Right lobe of liver (tissue), 6 donors: ENCODE measurements around the gene VCL. TPM values are rescaled to one million over a fixed set of nuclear protein-coding genes. Genes with fewer than 3 reads are reported as not detected.

Source experiments
- ATAC-seq, 4 donors: fragments of 200-7000 bp; cut with Tn5 transposase; one replicate each; pipeline ENCODE4 v1.9.1; 2020; ENCODE audit warnings: mild to moderate bottlenecking in 4 of 4, moderate library complexity in 4 of 4
- DNase-seq, 3 donors: peaks; one replicate each; pipeline ENCODE4 v3.0.0-alpha.2; 2020
- H3K27ac ChIP-seq, 3 donors: fragments of 200-600 bp; one replicate each; pipeline ENCODE4 v1.8.0; 2022
- H3K27me3 ChIP-seq, 2 donors: fragments of 200-600 bp; one replicate each; pipeline ENCODE4 v1.8.0; 2022
- H3K36me3 ChIP-seq, 4 donors: fragments of 200-600 bp; sonication (generic) in 1 of 4; one replicate each; pipeline versions ENCODE4 v1.5.1 to v1.8.0; 2017 to 2022; ENCODE audit warnings: control low read depth in 1 of 4
- H3K4me1 ChIP-seq, 4 donors: fragments of 200-600 bp; sonication (generic) in 1 of 4; one replicate each; pipeline versions ENCODE4 v1.5.1 to v1.8.0; 2017 to 2022; ENCODE audit warnings: control low read depth in 1 of 4
- H3K4me3 ChIP-seq, 3 donors: fragments of 200-600 bp; one replicate each; pipeline ENCODE4 v1.8.0; 2022
- H3K9me3 ChIP-seq, 4 donors: fragments of 200-600 bp; sonication (generic) in 1 of 4; one replicate each; pipeline versions ENCODE4 v1.5.1 to v1.8.0; 2017 to 2022; ENCODE audit warnings: control low read depth in 1 of 4
- CTCF ChIP-seq, 4 donors: fragments of 200-600 bp in 3 of 4; fragments of 450-650 bp in 1 of 4; IDR thresholded peaks; one replicate each; pipeline versions ENCODE4 v1.5.1 to v1.8.0; 2016 to 2022; ENCODE audit warnings: antibody characterized with exemption in 4 of 4, mild to moderate bottlenecking in 2 of 4
- POLR2A ChIP-seq: fragments of 450-650 bp; IDR thresholded peaks from one replicate; pipeline ENCODE4 v1.6.1; 2017; ENCODE audit warnings: antibody characterized with exemption, mild to moderate bottlenecking
- WGBS: methylation state at CpG from one replicate; pipeline ENCODE4 v1.1.6; 2018; ENCODE audit warnings: low coverage, low lambda C conversion rate; ENCODE audit not compliant: insufficient coverage; ENCODE audit errors: missing lambda C conversion rate; 5-methylcytosine and 5-hydroxymethylcytosine counted together
- intact Hi-C, 2 donors: fragments of 100-400 bp; cut with DNase I; formaldehyde crosslinking; loops; one replicate each; pipeline versions ENCODE4 v1.11.2 to v1.14.1; 2022
- total RNA-seq, 6 experiments: library from RNA; depleted of rRNA in 2 of 6; stranded (reverse); fragments of >200 nt in 2 of 6; fragmentation: NEBNext Ultra II Directional in 3 of 6; extraction: Animal tissue kit (Norgen Biotek cat#: 25700) in 3 of 6; gene quantifications; one replicate each; pipeline versions ENCODE4 v1.1.0 to v1.2.4, GENCODE V29; 2016 to 2023
- donor health status: DM: no; HTN: yes; CAD: no.
- donor health status: DM: no; HTN: no; CAD: no.
- donor health status: DM: no; HTN: no; CAD: no.
- donor health status: DM: no; HTN: yes; CAD: no.
- donor health status: DM: no; HTN: yes; CAD: no.

Gene VCL
- total RNA-seq, 6 experiments from 2014 or later = 13.2 to 58.9 (median 27.5) TPM

DNA sequence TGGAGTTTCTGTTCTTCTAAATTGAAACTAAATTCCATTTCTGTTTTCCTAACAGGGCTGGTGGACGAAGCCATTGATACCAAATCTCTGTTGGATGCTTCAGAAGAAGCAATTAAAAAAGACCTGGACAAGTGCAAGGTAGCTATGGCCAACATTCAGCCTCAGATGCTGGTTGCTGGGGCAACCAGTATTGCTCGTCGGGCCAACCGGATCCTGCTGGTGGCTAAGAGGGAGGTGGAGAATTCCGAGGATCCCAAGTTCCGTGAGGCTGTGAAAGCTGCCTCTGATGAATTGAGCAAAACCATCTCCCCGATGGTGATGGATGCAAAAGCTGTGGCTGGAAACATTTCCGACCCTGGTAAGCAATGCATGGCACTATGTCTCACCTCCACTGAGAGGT is 107.1 kb downstream of the VCL start:
- DNase-seq = no peak
- TF ChIP-seq POLR2A = no peak
- no peak for TF ChIP-seq CTCF (IDR thresholded peaks at IDR 0.05)
- no peak overlapping the region for H3K27ac ChIP-seq
- H3K4me1 ChIP-seq = no peaks in the 10 kb centered on the region
- intact Hi-C loops = no loop called here
- no peaks in the 10 kb centered on the region for H3K27me3 ChIP-seq
- peaks cover 0 to 52% (median 20%) of the 10 kb centered on the region in 4 donors for H3K36me3 ChIP-seq
- H3K4me3 ChIP-seq = no peak overlapping the region
- no peaks in the 10 kb centered on the region for H3K9me3 ChIP-seq
- WGBS = 65% methylated on average over 4 of the region's 8 CpGs
- no peak for ATAC-seq

DNA sequence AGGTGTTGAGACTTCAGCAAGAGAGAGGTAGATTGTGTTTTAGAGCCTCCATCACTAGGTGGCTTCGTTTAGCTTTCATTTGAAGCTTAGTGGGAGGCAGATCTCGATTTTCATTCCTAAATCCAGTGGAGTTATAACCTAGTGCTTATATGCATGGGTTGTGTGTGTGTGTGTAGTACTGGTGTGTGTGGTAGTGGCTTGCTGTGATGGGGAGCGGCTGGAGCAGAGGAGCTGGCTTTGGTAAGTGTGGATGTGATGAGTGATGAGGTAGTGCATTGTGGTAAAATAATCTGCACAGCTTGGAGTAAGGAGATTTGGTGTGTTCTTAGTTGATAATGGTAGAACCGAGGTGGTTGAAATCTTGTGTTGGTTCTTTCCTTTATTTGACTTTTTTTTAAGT is 109.5 kb downstream of the VCL start:
- Histone ChIP-seq H3K27ac (no peak overlapping the region), H3K9me3 (no peaks in the 10 kb centered on the region), H3K36me3 (peaks cover 0 to 62% (median 23%) of the 10 kb centered on the region in 4 donors), H3K27me3 (no peaks in the 10 kb centered on the region), H3K4me3 (no peak overlapping the region), H3K4me1 (no peaks in the 10 kb centered on the region)
- DNase-seq = no peak
- TF ChIP-seq POLR2A (no peak), CTCF (IDR thresholded peaks at IDR 0.05) (no peak)
- no peak for ATAC-seq
- intact Hi-C loops = no loop called here
- 92% methylated on average over 4 of the region's 4 CpGs for WGBS

GRCh38 chr10:74109452-74109851 is 111.5 kb downstream of the VCL start:
- ATAC-seq (no peak), DNase-seq (no peak)
- TF ChIP-seq CTCF (IDR thresholded peaks at IDR 0.05) (no peak), POLR2A (no peak)
- H3K36me3 ChIP-seq = peaks cover 0 to 70% (median 22%) of the 10 kb centered on the region in 4 donors
- intact Hi-C loops = no loop called here
- no peaks in the 10 kb centered on the region for H3K9me3 ChIP-seq
- no peaks in the 10 kb centered on the region for H3K27me3 ChIP-seq
- no peak overlapping the region for H3K4me3 ChIP-seq
- no peaks in the 10 kb centered on the region for H3K4me1 ChIP-seq
- no peak overlapping the region for H3K27ac ChIP-seq

DNA sequence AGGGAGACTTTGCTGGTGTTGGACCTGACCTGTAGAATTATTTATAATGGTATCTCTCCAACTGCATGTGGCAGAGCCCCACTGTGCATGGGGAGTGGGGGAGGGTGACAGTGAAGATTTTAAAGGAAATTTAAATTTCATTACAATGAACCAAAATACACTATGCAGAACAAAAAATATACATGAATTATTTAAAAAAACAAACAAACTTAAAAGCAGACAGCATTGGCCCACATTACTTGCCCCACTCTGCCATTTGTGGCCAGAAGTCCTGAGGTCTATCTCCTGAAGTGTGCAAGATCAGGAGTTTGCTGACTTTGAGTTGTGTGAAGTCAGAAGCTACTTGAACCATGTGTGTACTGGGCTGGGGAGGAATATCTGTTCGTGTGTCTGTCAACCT is 112.2 kb downstream of the VCL start:
- WGBS = no CpG with 5 or more reads among the region's 1 CpG
- Histone ChIP-seq H3K9me3 (no peaks in the 10 kb centered on the region), H3K27ac (no peak overlapping the region), H3K27me3 (no peaks in the 10 kb centered on the region), H3K36me3 (peaks cover 0 to 70% (median 24%) of the 10 kb centered on the region in 4 donors), H3K4me1 (no peaks in the 10 kb centered on the region), H3K4me3 (no peak overlapping the region)
- intact Hi-C loops = no loop called here
- no peak for TF ChIP-seq POLR2A
- no peak for TF ChIP-seq CTCF (IDR thresholded peaks at IDR 0.05)
- DNase-seq = no peak
- no peak for ATAC-seq

GRCh38 chr10:74111799-74112198 is 113.9 kb downstream of the VCL start:
- no peak for DNase-seq
- H3K27me3 ChIP-seq = no peaks in the 10 kb centered on the region
- 87% methylated on average over 3 of the region's 14 CpGs for WGBS

More at GRCh38 chr10:74111799-74112198, 113.9 kb downstream of the VCL start:
- Histone ChIP-seq H3K36me3 (peaks cover 0 to 66% (median 23%) of the 10 kb centered on the region in 4 donors), H3K9me3 (no peaks in the 10 kb centered on the region), H3K4me1 (no peaks in the 10 kb centered on the region), H3K27ac (no peak overlapping the region), H3K4me3 (no peak overlapping the region)
- intact Hi-C loops = no loop called here
- TF ChIP-seq POLR2A (no peak), CTCF (IDR thresholded peaks at IDR 0.05) (no peak)
- ATAC-seq = no peak
